Skin of body (tissue), 2 donors: ENCODE measurements around the gene CCL18. TPM values are rescaled to one million over a fixed set of nuclear protein-coding genes. Genes with fewer than 3 reads are reported as not detected.
"Not testable (repeated sequence)": the region's sequence is repeated elsewhere in the genome, so short reads cannot be mapped to it uniquely, and the experiment has no call there.

Experiments
- DNase-seq: peaks from one replicate; lab custom pipeline; 2025; lab: John Stamatoyannopoulos, UW
- total RNA-seq: library from RNA; depleted of rRNA; stranded (reverse); fragments of >200 nt; gene quantifications from one replicate; pipeline ENCODE4 v1.2.3, GENCODE V29; 2014

CCL18 gene
- total RNA-seq, 1 donor from 2014 or later: not detected

- no peak for DNase-seq
These were observed 7.7 kb downstream of the CCL18 start for GRCh38 chr17:36071751-36072150.

- DNase-seq: no peak
These were observed 8.5 kb downstream of the CCL18 start for GRCh38 chr17:36072431-36073121.

GRCh38 chr17:36074365-36074764 is 10.3 kb downstream of the CCL18 start:
- no peak for DNase-seq

DNA sequence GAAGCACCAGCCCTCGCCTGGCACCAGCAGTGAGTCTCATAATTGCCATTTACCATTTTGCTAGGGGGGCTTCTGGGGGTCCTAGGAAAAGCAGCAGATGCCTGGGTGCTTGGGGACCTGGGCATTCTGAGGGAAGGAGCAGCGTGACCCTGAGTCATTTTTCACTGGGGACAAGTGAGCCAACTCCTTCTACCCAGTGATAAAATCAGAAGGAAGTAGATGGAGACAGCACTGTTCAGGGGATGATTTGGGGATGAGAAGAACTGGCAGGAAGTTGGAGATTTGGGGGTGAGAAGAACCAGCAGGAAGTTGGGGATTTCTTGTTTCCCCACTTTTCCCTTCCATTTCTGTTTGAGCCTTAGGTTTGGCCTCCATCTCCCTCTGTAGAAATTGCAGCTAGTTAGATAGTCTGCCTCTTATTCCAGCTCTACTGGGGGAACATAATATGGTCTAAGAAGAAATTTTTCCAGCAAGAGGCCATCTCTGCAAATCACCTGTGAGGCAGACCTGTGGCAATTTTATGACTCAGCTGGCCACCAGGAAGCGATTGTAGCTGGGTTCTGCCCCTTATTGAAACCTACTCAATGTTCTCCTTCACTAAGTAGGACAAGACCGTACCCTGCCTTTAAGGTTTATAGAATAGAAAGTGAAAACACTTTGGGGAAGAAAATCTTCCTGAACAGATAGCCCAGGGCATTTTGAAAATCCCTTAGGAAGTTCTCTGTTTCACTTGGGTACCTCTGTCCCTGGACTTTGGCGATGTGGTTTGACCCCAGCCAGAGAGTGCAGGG is 17.8 kb downstream of the CCL18 start:
- DNase-seq: not testable (repeated sequence)

DNA sequence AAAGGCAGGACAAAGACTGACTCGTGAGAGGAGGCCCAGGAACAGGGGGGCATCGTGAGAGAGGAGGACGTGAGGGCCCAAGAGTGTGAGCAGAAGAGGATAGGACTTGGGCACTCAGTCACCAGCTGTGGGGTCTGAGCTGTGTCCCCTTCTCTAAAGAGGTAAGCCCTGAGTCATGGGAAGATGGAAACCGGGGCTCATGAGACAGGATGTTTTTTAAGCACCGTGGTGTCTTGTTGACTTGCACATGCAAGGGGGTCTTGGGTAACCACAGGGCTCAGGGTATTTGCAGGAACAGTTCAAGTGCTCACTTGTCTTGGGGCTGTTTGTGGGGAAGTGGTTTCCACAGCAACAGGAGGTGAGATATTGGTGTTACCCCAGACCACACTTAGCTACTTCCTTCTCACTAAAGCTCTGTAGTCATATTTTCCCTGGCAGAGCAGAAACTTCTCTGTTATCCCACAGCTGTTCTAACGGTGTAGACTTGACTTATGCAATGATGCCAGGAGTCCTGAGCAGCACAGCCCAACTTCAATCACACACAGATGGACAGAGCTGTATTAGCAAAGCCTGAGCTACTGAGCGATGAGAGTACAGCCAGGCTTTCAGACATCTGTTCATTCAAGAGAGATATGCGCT is 18.5 kb downstream of the CCL18 start:
- DNase-seq: not testable (repeated sequence)

DNA sequence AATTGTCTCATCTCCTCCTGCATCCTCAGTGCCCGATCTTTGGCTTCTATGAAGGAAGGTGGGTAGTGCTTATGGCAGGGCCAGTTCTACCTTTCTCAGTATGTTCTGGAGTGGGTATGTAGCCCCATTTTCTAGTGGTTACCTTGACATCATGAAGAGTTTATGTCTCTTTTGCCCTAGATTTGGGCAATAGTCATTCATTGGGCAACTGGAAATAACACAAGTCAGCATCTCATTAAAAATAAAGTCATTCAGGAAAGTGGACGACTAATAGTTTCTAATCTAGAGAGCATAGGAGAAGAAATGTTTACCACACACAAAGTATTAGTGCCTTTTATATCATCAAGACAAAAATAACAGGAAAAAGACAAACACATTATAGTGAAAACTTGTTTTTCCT is 19.6 kb downstream of the CCL18 start:
- not testable (repeated sequence) for DNase-seq

DNA sequence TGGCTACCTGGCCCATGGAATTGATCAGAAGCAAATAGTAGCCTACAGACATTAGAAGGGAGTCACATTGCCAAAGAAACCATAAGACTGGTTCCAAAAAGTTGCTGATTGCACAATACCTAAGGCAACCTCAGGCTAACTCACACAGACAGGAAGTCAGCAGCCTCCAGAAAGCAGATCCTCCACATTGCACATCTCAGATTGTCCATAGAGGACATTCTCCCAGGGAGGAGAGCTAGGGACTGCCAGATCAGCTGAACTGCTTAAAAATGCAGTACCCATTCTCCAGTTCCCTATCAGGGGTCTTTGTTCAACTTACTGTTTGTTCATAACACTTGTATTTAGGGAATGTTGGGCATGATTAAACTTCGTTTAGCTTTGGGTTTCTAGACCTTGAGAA is 21.7 kb downstream of the CCL18 start:
- DNase-seq: no peak

DNA sequence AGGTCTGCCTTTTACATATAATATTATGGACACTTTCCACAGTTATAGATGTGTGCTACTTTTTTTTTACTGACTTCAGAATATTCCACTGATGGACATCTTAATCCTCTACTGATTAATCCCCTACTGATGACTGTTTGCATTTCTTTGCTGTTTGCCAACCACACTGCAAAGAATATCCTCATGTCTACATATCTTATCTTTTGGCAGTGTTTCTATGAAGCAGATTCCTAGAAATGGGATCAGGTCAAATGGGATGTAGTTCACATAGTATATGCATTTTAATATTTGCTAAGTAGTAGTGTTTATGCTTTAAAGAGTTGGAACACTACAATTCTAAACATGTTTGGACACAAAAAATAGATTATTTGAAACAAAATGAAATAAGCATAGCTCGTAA is 22.7 kb downstream of the CCL18 start:
- no peak for DNase-seq

GRCh38 chr17:36087471-36087870 is 23.4 kb downstream of the CCL18 start:
- not testable (repeated sequence) for DNase-seq

DNA sequence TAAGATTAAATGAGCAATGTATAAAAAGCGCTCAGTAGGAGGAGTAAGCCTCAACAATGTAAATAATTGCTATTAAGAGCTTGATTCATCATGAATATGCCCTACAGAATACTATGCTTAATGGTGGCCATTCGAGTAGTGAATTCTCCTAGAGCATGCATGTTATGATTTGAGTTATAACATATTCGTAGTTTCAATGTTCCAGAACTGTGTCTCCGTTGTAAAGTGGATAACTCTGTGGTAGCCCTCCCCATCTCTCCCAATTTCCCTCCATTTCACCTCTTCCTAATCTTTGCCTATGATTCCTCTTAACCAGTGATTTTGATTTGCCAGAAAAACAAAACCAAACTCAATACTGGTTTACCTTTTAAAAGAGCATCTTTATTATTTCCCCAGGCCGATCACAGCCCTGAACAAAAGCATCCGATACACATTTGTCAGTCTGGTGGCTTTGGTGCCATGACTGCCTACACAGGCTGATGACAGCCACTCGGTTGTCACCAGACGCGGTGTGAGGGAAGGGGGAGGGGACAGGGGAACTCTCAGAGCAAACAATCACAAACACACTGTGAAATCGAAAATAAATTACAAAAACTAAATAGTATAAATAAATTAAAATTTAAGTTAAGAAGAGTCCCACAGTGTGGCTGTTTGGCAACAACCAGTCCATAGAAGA is 24.0 kb downstream of the CCL18 start:
- DNase-seq: not testable (repeated sequence)

- DNase-seq: no peak
These were observed 24.7 kb downstream of the CCL18 start for GRCh38 chr17:36088670-36089338.

GRCh38 chr17:36089339-36089865 is 25.3 kb downstream of the CCL18 start:
- no peak for DNase-seq

- peak; percentile 4 for DNase-seq
These were observed 26.1 kb downstream of the CCL18 start, which contains the start of gene CCL3 for GRCh38 chr17:36089888-36090836. Gene CCL3, minus strand, starts transcription at chr17:36090143. Its CDS starts 85 bp downstream, at chr17:36090058.

DNA sequence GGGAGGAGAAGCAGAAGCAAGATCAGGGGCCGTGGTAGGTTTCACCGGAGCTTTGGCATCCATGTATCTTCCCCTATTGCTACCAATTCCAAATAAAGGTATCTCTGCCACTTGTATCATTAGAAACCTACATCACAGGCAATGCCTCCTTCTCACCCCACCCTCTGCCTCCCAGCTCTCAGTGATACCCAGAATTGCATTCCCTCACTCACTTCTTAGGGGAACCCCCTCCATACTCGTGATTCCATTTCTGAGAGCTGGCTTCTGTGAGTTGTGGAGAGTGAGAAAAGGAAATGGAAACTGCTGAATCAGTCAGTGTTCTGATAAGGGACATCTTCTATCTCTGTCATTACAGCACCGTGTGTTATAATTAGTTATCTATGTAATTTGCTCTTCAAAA is 28.2 kb downstream of the CCL18 start:
- no peak for DNase-seq

DNA sequence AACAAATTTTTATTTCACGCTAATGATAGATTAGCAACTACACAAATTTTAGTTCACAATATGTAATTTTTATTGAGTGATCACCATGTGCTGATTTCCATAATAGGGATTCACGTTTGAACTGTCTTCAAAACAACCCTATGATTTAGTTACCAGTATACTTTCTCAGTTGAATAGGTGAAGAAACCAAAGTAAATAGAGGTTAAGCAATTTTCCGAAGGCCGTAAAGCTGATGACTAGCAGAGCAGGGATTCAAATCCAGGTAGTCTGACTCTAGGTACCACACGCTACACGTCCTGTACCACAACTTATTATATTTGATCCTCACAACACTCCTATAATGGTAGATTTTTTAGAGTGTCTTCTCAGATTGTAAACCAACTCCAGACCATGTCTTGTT is 28.6 kb downstream of the CCL18 start:
- DNase-seq: not testable (repeated sequence)

DNA sequence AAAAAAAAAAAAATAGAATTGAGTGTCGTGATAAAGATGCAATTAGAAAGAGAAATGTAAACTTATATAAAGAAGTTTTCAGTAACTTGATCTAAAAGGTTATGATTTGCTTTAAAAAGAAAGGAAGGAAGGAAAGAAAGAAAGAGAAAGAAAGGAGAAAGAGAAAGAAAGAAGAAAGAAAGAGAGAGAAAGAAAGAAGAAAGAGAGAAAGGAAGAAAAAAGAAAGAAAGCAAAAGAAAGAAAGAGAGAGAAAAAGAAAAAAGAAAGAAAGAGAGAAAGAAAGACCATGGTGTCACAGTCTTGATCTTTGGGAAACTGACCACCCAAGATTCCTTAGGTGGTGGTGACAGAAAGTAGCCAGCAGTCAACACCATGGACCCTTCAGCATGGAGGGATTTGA is 30.2 kb downstream of the CCL18 start:
- no peak for DNase-seq

- no peak for DNase-seq
These were observed 30.7 kb downstream of the CCL18 start for GRCh38 chr17:36094746-36095145.

- DNase-seq: no peak
These were observed 31.9 kb downstream of the CCL18 start for GRCh38 chr17:36095992-36096391.

GRCh38 chr17:36099004-36099403 is 34.9 kb downstream of the CCL18 start:
- DNase-seq: not testable (repeated sequence)
